Renal pelvis (tissue), 4 donors: ENCODE results near the gene TRMT2A. TPM values are rescaled to one million over a fixed set of nuclear protein-coding genes. Genes with fewer than 3 reads are reported as not detected.
"Not testable (repeated sequence)": the region's sequence is repeated elsewhere in the genome, so short reads cannot be mapped to it uniquely, and the experiment has no call there.

ENCODE experiments used
- DNase-seq: peaks from one replicate; pipeline ENCODE4 v3.0.0-alpha.2; 2013
- polyA plus RNA-seq, 3 donors: library from polyadenylated mRNA; unstranded; fragments of 120-200 nt; gene quantifications; one replicate each; pipeline ENCODE4 v1.2.1, GENCODE V29; 2013; ENCODE audit not compliant: insufficient read length in 3 of 3

The TRMT2A gene
- polyA plus RNA-seq, 3 donors = 53.3 to 60.7 (median 59.2) TPM

DNA sequence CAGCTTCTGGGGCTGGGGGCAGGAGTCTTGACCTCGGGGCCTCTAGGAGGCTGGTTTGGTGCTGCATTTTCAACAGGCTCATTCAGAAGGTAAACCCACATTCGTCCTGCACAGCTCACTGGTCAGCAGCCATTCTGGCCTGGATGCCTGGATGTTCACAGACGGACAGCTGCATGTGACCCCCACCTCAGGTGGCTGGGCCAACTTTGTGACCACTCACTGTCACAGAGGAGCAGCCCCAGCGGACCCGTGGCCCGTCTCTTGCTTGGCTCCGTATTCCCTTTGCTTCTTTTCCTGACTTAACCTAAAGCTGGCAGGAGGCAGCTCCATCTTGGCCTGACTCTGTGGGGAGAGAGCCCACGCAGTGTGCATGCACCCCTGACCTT, 28.8 kb downstream of the TRMT2A start:
- DNase-seq = no peak

GRCh38 chr22:20087319-20088262, 29.4 kb downstream of the TRMT2A start:
- DNase-seq = no peak

GRCh38 chr22:20086763-20087162, 30.3 kb downstream of the TRMT2A start:
- DNase-seq = no peak

DNA sequence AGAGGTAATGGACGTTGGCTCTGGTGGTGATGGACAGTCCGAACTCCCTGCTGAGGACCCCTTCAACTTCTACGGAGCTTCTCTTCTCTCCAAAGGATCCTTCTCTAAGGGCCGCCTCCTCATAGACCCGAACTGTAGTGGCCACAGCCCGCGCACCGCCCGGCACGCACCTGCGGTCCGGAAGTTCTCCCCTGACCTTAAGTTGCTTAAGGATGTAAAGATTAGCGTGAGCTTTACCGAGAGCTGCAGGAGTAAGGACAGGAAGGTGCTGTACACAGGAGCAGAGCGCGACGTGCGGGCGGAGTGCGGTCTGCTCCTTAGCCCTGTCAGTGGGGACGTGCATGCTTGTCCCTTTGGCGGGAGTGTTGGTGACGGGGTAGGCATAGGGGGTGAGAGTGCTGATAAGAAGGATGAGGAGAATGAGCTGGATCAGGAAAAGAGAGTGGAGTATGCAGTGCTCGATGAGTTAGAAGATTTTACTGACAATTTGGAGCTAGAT, 30.9 kb downstream of the TRMT2A start:
- DNase-seq = no peak

DNA sequence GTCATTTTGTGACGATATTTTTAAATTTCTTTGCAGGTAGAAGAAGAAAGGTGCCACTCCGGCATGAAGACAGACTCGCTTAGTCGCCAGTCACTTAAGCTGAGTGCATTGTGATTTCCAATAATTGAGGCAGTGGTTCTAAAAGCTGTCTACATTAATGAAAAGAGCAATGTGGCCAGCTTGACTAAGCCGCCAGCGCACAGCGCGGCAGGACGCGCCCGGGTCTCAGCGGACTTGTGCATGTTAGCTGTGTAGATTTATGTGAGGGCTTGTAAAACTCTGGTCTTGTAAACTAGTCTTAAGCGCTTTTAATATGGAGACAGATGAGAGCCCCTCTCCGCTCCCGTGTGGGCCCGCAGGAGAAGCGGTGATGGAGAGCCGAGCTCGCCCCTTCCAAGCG, 31.4 kb downstream of the TRMT2A start:
- DNase-seq = no peak

- DNase-seq = no peak
Measured at GRCh38 chr22:20084547-20085413, 32.2 kb downstream of the TRMT2A start.

DNA sequence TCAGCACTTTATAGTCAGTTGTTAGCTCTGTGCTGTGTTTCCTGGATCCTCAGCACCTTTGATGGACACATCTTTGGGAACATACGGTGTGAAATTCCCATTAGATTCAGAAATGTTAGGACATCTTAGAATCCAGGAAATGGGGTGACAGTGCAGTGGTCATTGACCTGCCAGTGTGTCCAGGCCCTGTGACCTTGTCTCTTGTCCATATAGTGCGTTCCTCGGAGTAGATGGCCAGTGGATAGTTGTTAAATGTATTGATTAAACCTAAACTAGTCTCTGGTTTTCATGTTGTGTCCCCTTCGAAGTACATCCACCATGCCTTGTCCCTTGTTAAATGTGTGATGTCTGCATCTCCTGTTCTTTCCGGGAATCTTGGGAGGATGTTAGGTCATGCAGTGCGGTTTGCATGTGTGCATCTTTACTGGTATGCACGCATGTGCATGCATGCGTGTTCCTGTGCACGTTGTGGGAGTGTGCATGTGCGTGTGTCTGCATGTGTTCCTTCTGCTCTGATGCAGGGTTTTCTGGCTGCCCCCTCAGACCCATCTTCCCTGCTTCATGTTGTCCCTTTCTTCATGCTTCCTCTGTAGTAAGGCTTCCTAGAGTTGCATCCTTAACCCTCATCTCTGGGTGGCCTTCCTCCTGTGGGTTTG, 33.0 kb downstream of the TRMT2A start:
- no peak for DNase-seq

GRCh38 chr22:20083157-20083890, 33.7 kb downstream of the TRMT2A start:
- no peak for DNase-seq

DNA sequence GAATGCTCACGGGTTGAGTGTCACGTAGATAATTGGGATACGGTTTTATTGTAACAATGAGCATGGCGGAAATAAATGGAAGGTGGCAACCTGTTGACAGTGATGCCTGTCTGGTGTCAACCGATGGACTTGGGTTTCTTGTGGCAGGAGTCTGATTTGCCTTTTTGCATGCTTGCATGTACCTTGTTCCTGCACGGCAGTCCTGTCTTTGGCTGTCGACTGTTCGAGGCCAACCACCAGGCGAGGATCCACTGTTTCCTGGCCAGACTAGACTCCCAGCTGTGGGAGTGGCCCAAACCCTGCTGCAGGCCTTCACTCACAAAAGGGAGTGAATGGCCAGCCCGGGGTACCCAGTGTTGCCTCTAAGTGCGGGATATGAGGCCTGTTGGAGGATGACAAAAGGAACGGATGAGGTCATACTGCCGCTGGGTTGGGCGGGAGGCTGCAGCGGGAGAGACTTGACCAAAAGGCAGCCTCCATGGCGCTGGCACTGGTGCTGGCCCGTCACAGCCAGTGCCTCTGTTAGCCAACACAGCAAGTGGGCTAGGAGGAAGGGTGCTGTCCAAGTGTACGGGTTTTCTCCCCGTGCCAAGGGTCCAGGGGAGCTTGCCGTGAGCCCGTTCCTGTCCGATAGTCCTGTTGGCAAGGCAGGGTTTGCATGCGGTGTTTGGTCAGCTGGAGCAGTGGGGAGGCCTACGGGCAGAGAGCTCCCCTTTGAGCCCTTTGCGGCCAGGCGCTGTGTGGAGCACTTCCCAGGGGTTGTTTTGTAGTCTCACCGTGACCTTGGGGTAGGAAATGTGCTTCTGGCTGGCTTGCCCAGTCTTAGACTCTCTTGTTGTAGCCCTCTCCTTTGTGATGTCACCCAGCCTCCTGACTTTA, 36.0 kb downstream of the TRMT2A start:
- DNase-seq = peak; percentile 48

- peak; percentile 46 for DNase-seq
Measured at GRCh38 chr22:20080445-20080775, 36.6 kb downstream of the TRMT2A start.

DNA sequence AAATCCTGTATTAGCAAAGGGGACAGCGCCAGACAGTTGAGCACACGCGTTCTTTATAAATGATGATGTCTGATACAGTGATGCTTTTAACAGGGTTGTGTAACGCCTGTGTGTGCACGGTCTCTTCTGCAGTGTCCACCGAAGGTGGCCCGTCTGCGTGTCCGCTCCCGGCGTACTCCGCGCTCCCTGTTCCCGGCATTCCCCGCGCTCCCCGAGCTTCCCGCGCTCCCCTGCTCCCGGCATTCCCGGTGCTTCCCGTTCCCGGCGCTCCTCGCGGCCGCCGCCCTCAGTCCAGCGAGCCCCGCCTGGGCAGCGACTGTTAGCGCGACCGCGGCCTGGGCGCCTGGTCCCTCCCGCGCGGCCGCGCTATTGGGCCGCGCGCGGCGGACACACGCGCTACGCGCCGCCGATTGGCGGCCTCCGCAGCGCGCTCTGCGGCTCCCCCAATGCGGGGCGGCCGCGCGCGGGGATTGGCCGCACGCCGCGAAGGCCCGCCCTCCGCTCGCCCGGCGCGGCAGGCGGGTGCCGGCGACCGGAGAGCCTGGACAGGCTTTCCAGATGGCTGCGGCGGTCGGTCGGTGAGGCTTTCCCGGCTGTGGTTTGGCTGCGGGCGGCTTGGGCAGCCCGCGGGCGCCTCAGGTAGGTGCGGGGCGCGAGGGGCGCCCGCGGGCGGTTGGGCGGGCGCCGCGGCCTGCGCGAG, 37.1 kb downstream of the TRMT2A start, which contains the start of gene DGCR8:
TSS of gene DGCR8 (plus strand) at position 497 of the 700 bp plus-strand sequence. CDS start 5,723 bp downstream, outside the sequence.
- DNase-seq = peak; percentile 96

- no peak for DNase-seq
Measured at GRCh38 chr22:20076627-20077172, 40.3 kb downstream of the TRMT2A start.

GRCh38 chr22:20071524-20071972, 45.5 kb downstream of the TRMT2A start:
- no peak for DNase-seq

DNA sequence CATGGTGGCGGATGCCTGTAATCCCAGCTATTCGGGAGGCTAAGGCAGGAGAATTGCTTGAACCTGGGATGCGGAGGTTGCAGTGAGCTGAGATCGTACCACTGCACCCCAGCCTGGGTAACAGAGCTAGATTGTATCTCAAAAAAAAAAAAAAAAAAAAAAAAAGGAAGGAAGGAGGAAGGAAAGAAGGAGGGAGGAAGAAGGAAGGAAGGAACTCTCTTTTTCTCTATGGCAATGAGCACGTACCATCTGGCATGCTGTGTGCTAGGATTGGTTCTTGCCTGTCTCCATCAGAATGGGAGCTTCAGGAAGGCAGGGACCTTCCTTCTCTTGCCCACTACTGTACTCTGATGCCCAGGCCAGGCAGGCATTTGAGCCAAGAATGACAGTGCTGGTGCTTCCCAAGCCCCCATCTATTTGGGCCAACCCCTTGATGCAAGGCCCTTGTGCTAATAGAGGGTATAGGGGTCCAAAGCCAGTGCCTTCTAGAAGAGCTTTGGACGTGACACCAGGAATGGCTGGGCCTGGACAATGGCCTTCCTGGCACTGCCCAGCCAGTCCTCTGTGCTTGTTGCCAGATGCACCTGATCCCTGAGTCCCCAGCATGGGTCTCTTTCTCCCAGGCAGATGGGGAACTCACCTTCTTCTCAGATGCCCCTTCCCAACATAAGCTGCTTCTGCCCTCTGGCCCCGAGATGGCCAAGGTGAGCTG, 47.5 kb downstream of the TRMT2A start:
- DNase-seq = no peak

DNA sequence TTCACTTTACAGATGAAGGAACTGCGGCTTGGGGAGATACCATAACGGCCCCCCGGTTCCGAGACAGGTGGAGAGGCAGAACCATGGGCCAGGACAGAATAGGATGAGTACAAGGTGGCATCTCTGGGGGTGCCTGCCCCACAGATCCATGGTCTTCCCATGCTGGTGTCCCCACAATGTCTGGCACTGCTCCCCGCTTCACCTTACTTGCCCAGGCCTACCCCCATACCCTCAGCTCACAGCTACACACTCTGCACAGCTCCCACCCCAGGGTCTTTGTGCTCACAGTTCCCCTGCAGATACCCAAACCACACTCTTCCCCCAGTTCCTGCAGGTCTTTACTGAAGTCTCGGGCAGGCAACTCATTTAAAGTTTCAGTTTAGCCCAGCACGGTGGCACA, 48.4 kb downstream of the TRMT2A start:
- DNase-seq = no peak

DNA sequence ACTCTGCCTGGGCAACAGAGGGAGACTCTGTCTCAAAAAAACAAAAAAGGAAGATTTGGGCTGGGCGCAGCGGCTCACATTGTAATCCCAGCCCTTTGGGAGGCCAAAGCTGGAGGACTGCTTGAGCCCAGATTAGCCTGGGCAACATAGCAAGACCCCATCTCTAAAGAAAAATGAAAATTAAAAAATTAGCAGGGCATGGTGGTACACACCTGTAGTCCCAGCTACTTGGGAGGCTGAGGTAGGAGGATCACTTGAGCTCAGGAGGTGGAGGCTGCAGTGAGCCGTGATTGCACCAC, 49.7 kb downstream of the TRMT2A start:
- DNase-seq = not testable (repeated sequence)

- DNase-seq = no peak
Measured at GRCh38 chr22:20066617-20067383, 50.2 kb downstream of the TRMT2A start.
